Fibroblast of skin of left biceps (primary cell): Measurements from ENCODE around the gene MPP7.

Experiments used
- DNase-seq, 2 experiments: peaks; one replicate each; pipeline ENCODE4 v3.0.0-alpha.2; 2013; ENCODE audit warnings: low read depth in 2 of 2

The MPP7 gene

DNA sequence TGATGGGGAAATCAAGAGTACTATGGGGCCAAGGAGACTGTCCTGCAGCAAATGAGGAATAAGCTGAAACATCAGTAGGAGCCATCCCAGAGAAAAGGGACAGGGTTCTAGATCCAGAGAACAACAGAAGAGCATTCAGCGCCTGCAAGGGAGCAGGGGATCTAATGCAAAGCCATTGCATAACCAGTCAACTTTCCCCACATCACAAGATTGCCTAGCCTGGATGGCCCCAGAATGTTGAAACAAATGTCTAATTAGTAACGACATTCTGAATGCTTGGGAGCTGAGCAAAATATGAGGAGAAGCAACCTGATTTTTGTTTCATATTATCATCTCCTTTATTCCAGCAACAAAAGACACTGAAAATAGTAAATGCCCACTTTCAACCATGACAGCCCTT, 2.7 kb upstream of the MPP7 start:
- no peak for DNase-seq

DNA sequence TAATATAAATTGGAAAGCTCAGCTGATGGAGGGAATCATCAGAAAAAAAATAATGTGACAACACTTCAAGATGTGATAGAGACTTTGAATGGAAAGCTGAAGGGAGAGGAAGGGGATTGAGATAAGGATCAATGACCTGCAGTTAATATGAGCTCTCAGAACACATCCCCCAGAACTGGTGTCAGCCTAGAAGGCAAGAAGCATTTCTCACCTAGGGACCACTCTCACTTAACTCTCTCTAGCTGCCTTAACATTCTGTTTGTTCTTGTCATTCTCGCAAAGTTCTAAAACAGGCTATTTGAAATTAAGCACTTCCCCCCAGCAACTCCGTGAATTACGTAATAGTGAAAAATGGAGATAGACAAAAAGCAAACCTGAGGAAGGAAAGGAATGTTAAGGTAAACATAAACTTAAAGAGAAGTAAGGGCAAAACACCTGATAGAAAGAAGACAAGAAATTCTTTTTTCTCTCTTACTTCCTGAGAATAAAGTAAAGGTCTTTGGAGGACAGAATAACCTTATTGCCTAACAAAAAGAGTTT, 1.2 kb upstream of the MPP7 start:
- no peak for DNase-seq

- no peak for DNase-seq
These were observed 739 bp downstream of the MPP7 start for GRCh38 chr10:28302012-28302637.

DNA sequence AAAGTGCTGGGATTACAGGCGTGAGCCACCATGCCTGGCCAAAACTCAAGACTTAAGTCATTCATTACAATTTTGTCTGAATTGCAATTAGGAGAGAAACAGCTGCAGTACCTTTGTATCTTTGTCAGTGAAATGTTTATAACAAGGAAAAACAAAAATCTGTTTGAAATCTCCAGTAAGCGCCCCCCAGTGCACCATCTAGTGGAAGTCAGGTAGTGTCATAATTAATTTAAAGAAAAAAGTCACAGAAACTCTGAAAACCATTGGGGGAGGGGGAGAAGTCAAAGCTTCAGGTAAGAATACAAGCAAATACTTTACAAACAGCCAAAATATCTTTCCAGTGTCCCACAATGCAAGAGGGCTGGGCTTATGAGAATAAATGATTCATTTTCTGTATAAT, 2.8 kb downstream of the MPP7 start:
- no peak for DNase-seq

DNA sequence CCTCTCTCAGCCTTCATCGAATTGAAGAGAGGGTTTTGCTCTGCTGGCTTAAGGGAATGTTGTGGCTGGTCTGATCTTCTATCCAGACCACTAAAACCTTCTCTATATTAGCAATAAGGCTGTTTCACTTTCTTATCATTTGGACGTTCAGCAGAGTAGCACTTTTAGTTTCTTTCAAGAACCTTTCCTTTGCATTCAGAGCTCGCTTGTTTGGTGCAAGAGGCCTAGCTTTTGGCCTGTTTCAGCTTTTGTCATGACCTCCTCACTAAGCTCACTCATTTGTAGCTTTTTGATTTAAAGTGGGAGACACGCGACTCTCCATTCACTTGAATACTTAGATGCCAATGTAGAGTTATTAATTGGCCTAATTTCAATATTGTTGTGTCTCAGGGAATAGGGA, 3.9 kb downstream of the MPP7 start:
- DNase-seq: no peak

DNA sequence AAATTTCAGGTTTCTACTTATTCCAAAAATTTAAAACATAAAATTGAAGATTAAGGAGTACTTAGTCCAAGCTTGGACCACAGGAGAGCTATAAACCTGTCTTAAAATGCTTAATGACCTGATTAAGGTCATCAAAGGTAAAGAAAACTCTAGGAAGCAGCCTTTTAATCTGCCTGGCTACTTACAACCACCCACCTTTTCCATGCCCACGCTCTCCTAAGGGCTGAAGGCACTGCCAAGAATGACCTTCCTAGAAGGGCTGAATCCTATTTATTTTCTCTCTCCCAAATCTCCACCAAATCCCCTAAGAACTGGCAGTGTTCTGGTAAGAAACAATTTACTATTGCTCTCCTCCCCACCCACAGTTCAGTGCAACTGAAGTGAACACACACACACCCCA, 6.8 kb downstream of the MPP7 start:
- DNase-seq: no peak

DNA sequence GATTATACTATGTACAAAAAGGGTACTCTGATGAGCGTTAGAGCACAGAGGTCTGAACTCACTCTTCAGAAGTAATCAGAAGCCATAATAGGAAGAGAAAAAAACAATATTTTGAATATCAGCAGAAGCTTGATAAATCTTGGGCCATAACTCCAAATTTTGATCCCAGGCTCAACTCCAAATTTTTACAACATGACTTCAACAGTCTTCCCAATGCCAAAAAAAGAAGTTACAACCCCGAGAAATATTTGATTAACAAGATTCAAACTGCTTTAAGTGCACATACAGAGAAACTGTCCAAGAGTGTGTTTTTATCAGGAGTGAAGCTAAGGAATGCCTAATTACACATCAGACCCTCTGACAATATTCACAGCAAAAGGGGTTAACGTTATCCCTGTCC, 7.5 kb downstream of the MPP7 start:
- no peak for DNase-seq

- DNase-seq: no peak
These were observed 8.1 kb downstream of the MPP7 start for GRCh38 chr10:28294809-28295208.

DNA sequence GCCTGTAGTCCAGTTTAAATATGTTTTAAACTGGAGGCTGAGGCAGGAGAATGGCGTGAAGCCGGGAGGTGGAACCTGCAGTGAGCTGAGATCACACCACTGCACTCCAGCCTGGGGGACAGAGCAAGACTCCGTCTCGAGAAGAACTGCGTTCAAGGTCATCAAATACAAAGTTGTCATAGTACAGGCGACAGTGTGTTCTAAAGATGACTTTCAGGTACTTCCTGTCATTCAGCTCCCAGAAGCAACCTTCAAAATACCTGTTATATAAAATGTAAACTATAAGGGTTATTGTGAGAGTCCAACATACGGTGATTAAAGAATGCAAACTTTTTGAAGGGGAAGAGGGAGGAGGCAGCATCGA, 8.7 kb downstream of the MPP7 start:
- DNase-seq: no peak

- DNase-seq: no peak
These were observed 9.4 kb downstream of the MPP7 start for GRCh38 chr10:28293236-28294168.

- peak; percentile 29 to 34 for DNase-seq
These were observed 11.0 kb downstream of the MPP7 start for GRCh38 chr10:28291881-28292297.

GRCh38 chr10:28285816-28286215, 17.0 kb downstream of the MPP7 start:
- DNase-seq: no peak

DNA sequence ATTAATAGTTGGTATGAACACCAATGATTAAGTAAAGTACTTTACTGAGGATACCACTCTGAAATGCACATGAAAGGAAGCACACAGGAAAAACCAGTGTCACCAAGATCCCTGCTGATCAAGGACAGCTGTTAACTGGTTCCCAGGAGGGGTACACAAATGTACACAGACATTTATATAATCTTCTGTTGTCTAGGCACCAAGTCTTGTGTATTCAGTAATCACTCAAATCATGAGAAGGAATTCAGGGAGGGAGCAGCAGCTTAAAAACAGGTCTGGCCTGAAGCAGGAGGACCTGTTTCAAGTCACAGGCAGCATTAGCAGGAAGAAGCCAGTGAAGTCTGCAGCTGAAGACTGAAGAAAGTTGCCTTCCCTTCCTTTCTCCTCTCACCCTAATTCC, 18.7 kb downstream of the MPP7 start:
- DNase-seq: no peak

DNA sequence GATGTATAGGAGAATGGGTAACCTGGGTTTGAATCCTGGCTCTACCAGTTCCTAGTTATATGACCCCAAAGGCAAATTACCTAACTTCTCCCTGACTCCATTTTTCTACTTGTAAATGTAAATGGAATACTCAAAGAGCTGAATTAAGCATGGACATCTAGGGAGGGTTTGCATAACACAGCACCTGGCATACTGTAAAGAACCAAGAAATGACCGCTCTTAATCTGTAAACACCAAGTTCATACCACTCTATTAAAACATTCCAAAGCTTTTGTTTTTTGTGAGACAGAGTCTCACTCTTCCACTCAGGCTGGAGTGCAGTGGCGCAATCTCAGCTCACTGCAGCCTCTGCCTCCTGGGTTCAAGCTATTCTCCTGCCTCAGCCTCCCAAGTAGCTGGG, 19.6 kb downstream of the MPP7 start:
- DNase-seq: no peak

- DNase-seq: no peak
These were observed 20.5 kb downstream of the MPP7 start for GRCh38 chr10:28282336-28282735.

DNA sequence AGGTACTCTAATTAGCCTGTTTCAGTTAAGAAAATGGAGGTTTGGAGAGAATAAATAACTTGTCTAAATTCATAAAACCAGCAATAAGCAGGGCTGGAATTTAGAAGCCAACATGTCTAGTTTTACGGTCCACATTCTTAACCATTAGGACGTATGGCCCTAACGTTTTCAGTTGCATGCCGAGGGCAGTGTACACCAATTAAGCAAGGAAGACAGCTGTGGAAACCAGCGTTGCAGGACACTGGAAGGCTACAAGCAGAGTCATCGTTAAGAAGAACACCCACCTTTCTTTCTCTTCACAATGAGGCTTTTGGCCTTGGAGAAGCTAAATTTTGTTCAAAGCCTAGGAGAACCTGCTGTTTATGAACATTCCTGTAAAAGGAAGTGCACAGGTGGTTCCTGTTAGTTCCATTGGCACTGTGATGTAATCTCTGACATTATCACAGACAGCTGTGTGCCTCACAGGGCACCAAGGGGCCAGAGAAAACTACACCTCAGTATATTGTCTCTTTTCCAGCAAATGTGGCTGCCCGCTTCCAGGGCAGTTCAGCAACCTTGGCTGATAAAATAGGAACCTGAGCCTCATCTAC, 21.0 kb downstream of the MPP7 start:
- DNase-seq: no peak

- DNase-seq: no peak
These were observed 22.2 kb downstream of the MPP7 start for GRCh38 chr10:28280652-28281051.

DNA sequence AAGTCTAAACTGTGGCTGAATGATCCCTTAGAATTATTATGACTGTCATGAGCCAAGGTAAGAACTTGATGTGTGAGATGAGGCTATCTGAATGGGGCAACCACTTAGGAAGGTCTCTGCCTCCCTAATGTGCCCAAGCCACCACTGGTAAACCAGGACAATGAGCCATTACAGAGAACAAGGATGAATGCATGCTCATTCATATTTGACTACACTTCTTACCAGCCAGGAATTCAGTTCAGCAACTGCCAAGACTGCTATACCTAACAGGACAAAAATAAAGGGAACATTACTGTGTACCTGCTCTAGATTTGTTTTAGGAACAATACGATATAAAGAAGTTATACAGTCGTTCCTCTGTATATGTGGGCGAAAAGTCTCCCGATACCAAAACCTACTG, 23.0 kb downstream of the MPP7 start:
- no peak for DNase-seq

GRCh38 chr10:28278842-28279241, 24.0 kb downstream of the MPP7 start:
- no peak for DNase-seq

DNA sequence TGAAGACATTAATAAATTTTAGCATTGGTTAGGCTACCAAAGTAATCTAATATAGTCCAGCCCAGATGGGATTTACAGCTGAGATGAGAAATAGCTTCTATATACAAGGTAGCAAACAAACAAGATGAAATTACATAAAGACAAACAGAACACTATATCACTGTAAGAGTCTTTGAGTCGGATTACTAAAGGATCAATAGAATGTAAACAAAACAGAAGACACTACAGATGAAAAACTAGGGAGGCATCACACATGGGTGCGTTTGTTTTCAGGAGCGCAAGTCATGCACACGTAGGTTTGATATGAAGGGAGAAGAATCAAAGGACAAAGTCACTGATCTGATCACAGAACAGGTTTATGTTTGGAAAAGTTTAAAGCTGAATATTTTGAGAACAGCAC, 26.5 kb downstream of the MPP7 start:
- no peak for DNase-seq

- DNase-seq: no peak
These were observed 28.4 kb downstream of the MPP7 start for GRCh38 chr10:28274475-28274874.

DNA sequence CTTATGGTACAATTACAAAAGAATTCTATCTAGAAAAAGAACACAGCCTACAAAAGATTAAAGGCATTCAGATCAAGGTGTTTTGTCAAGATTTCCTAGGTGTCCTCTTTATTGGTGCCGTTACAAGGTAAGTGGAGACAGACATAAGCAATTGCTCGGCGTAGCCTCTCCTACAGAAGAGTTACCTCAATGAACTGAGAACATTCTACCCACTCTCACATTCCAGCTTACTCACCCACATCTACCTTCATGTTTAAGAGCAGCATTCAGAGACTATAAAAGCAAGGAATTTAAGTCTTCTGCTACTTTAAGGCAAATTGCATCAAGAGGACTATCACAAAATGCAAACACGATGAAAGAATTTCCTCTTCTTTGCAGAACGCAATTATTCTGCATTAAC, 29.5 kb downstream of the MPP7 start:
- no peak for DNase-seq
